Measurements from ENCODE around the gene PTPRO. TPM values are rescaled to one million over a fixed set of nuclear protein-coding genes. Genes with fewer than 3 reads are reported as not detected.
A peak's percentile ranks its signal among the peaks of the same experiment; 100 is the strongest.

PTPRO gene
- total and polyA plus RNA-seq, 3 donors from 2014 or later, result 1.1 to 1.9 (median 1.6) TPM

GRCh38 chr12:15625075-15625474, 302.8 kb downstream of the PTPRO start:
- intact Hi-C loops (cut with DNase I; ENCODE audit: low total_unique reads), result no loop called here
- Histone ChIP-seq H3K4me1 (peaks cover 29% of the 10 kb centered on the region), H3K36me3 (ENCODE audit: low read depth, missing control alignments) (no peaks in the 10 kb centered on the region), H3K9me3 (no peaks in the 10 kb centered on the region), H3K4me3 (no peak overlapping the region), H3K27ac (no peak overlapping the region), H3K27me3 (no peaks in the 10 kb centered on the region)
- DNase-seq, result no peak
- TF ChIP-seq CTCF (IDR thresholded peaks at IDR 0.05), result no peak
- TF ChIP-seq POLR2A (IDR thresholded peaks at IDR 0.05), result no peak
- 96% methylated on average over 2 of the region's 2 CpGs for WGBS, 2 donors

- no peak for DNase-seq
- Histone ChIP-seq H3K27ac (peak overlapping the region; percentile 93 to 95), H3K27me3 (no peaks in the 10 kb centered on the region), H3K4me1 (peaks cover 31% of the 10 kb centered on the region), H3K4me3 (no peak overlapping the region), H3K36me3 (ENCODE audit: low read depth, missing control alignments) (no peaks in the 10 kb centered on the region), H3K9me3 (no peaks in the 10 kb centered on the region)
- TF ChIP-seq CTCF (IDR thresholded peaks at IDR 0.05) (no peak), POLR2A (IDR thresholded peaks at IDR 0.05) (no peak)
- intact Hi-C loops (cut with DNase I; ENCODE audit: low total_unique reads), result no loop called here
- WGBS, 2 donors, result 23 to 30% methylated on average over 4 of the region's 4 CpGs
These were observed 306.0 kb downstream of the PTPRO start for GRCh38 chr12:15627995-15628945.

GRCh38 chr12:15629108-15629507, 306.8 kb downstream of the PTPRO start:
- no peaks in the 10 kb centered on the region for H3K9me3 ChIP-seq
- DNase-seq, result peak; percentile 87
- no peaks in the 10 kb centered on the region for H3K27me3 ChIP-seq
- intact Hi-C loops (cut with DNase I; ENCODE audit: low total_unique reads), result no loop called here
- 13 to 39% methylated on average over 5 of the region's 5 CpGs for WGBS, 2 donors
- H3K4me3 ChIP-seq, result no peak overlapping the region
- TF ChIP-seq POLR2A (IDR thresholded peaks at IDR 0.05) (no peak), CTCF (IDR thresholded peaks at IDR 0.05) (no peak)
- H3K4me1 ChIP-seq, result peaks cover 31% of the 10 kb centered on the region
- H3K27ac ChIP-seq, result peak overlapping the region; percentile 93 to 95
- H3K36me3 ChIP-seq (ENCODE audit: low read depth, missing control alignments), result no peaks in the 10 kb centered on the region

- H3K36me3 ChIP-seq (ENCODE audit: low read depth, missing control alignments), result no peaks in the 10 kb centered on the region
- H3K27me3 ChIP-seq, result no peaks in the 10 kb centered on the region
- peaks cover 31% of the 10 kb centered on the region for H3K4me1 ChIP-seq
- 53 to 58% methylated on average over 3 of the region's 3 CpGs for WGBS, 2 donors
- H3K4me3 ChIP-seq, result no peak overlapping the region
- intact Hi-C loops (cut with DNase I; ENCODE audit: low total_unique reads), result no loop called here
- H3K27ac ChIP-seq, result peak overlapping the region; percentile 93 to 95
- TF ChIP-seq POLR2A (IDR thresholded peaks at IDR 0.05) (no peak), CTCF (IDR thresholded peaks at IDR 0.05) (no peak)
- H3K9me3 ChIP-seq, result no peaks in the 10 kb centered on the region
- no peak for DNase-seq
These were observed 307.5 kb downstream of the PTPRO start for GRCh38 chr12:15629761-15630160.
